NCI-H526 (cell line): ENCODE data around the gene METTL27.
"Not testable (repeated sequence)": the region's sequence is repeated elsewhere in the genome, so short reads cannot be mapped to it uniquely, and the experiment has no call there.

ENCODE experiments used
- DNase-seq, 2 experiments: peaks; one replicate each; lab custom pipeline; 2025; lab: John Stamatoyannopoulos, UW

Gene METTL27

GRCh38 chr7:73842067-73842976, at the start of gene METTL27:
METTL27 (minus strand) TSS chr7:73842516; CDS start chr7:73842140, 376 bp downstream.
- peak; percentile 75 to 96 for DNase-seq

- DNase-seq: no peak
Observed at GRCh38 chr7:73891178-73891885, 49.0 kb upstream of the METTL27 start.

GRCh38 chr7:73890555-73891147, 48.3 kb upstream of the METTL27 start:
- DNase-seq: no peak

GRCh38 chr7:73888959-73889358, 46.6 kb upstream of the METTL27 start:
- DNase-seq: peak; percentile 13 to 33

GRCh38 chr7:73887762-73888161, 45.4 kb upstream of the METTL27 start:
- DNase-seq: no peak

GRCh38 chr7:73885975-73886798, 43.9 kb upstream of the METTL27 start:
- no peak for DNase-seq

- DNase-seq: no peak
Observed at GRCh38 chr7:73885433-73885974, 43.2 kb upstream of the METTL27 start.

GRCh38 chr7:73884867-73885422, 42.6 kb upstream of the METTL27 start:
- DNase-seq: not testable (repeated sequence)

- DNase-seq: no peak
Observed at GRCh38 chr7:73882047-73882402, 39.7 kb upstream of the METTL27 start.

- no peak for DNase-seq
Observed at GRCh38 chr7:73881352-73882046, 39.2 kb upstream of the METTL27 start.

- DNase-seq: no peak
Observed at GRCh38 chr7:73880755-73881328, 38.5 kb upstream of the METTL27 start.

GRCh38 chr7:73879977-73880681, 37.8 kb upstream of the METTL27 start:
- no peak for DNase-seq

- no peak for DNase-seq
Observed at GRCh38 chr7:73876973-73877372, 34.7 kb upstream of the METTL27 start.

GRCh38 chr7:73876361-73876760, 34.0 kb upstream of the METTL27 start:
- DNase-seq: no peak

- DNase-seq: no peak
Observed at GRCh38 chr7:73872056-73872908, 30.0 kb upstream of the METTL27 start.

GRCh38 chr7:73871163-73872011, 29.1 kb upstream of the METTL27 start:
- no peak for DNase-seq

- peak in 1 of 2 experiments; percentile 20 for DNase-seq
Observed at GRCh38 chr7:73870041-73870492, 27.8 kb upstream of the METTL27 start.
